OCI-LY7 (cell line): Measurements from ENCODE around the gene PCDH10. TPM values are rescaled to one million over a fixed set of nuclear protein-coding genes. Genes with fewer than 3 reads are reported as not detected.

ENCODE experiments used
- BruUV-seq: library from RNA; stranded (reverse); fragments of 400-500 nt; replicated peaks from 2 replicates; lab custom pipeline; 2021; lab: Mats Ljungman, UMichigan
- CTCF ChIA-PET: fragments of 300-600 bp; sonication (Branson Sonifier 250); formaldehyde crosslinking; loops from one replicate; lab custom pipeline; 2022; ENCODE audit warnings: antibody characterized with exemption; ENCODE audit not compliant: unreplicated experiment; lab: Charles Lee
- POLR2A ChIA-PET: fragments of 300-600 bp; sonication (Branson Sonifier 250); formaldehyde crosslinking; loops from one replicate; lab custom pipeline; 2022; ENCODE audit warnings: antibody characterized with exemption; lab: Charles Lee
- DNase-seq: peaks from one replicate; pipeline ENCODE4 v3.0.0-alpha.2; 2015; ENCODE audit warnings: low spot score
- H2AFZ ChIP-seq: fragments of 200-600 bp; sonication (generic), shearing (Covaris generic); 2 replicates; pipeline ENCODE4 v1.6.1; 2014; ENCODE audit warnings: mild to moderate bottlenecking, antibody characterized with exemption, low read length, moderate library complexity
- H3K27ac ChIP-seq: fragments of 200-600 bp; sonication (generic); 2 replicates; pipeline ENCODE4 v1.5.1; 2014; ENCODE audit warnings: mixed run types, low read depth, mild to moderate bottlenecking, moderate library complexity, low read length, inconsistent platforms; ENCODE audit not compliant: poor library complexity, severe bottlenecking
- H3K36me3 ChIP-seq: fragments of 200-600 bp; sonication (generic); 2 replicates; pipeline ENCODE4 v1.6.1; 2014; ENCODE audit warnings: mild to moderate bottlenecking, antibody characterized with exemption, low read length, moderate library complexity, mixed read lengths; ENCODE audit not compliant: insufficient read depth
- H3K4me1 ChIP-seq: fragments of 200-600 bp; sonication (generic); 2 replicates; pipeline ENCODE4 v1.5.1; 2014; ENCODE audit warnings: mild to moderate bottlenecking, low read length; ENCODE audit not compliant: insufficient read depth, poor library complexity, severe bottlenecking
- H3K4me2 ChIP-seq: fragments of 200-600 bp; sonication (generic); 2 replicates; pipeline ENCODE4 v1.6.1; 2014; ENCODE audit warnings: mild to moderate bottlenecking, low read length
- H3K4me3 ChIP-seq: fragments of 200-600 bp; sonication (generic); 2 replicates; pipeline ENCODE4 v1.5.1; 2014; ENCODE audit warnings: mild to moderate bottlenecking, low read depth, low read length; ENCODE audit not compliant: poor library complexity, severe bottlenecking
- H3K79me2 ChIP-seq: fragments of 200-600 bp; sonication (generic); 2 replicates; pipeline ENCODE4 v1.6.1; 2016; ENCODE audit warnings: low read depth, mild to moderate bottlenecking, low read length, moderate library complexity, mixed read lengths; ENCODE audit not compliant: insufficient read depth
- H3K9me2 ChIP-seq: fragments of 200-600 bp; sonication (generic); 2 replicates; pipeline ENCODE4 v1.6.1; 2016; ENCODE audit warnings: mild to moderate bottlenecking, low read length, mixed read lengths; ENCODE audit not compliant: insufficient read depth
- H3K9me3 ChIP-seq: fragments of 200-600 bp; sonication (generic); 2 replicates; pipeline ENCODE4 v1.6.1; 2014; ENCODE audit warnings: mild to moderate bottlenecking, mixed run types, low read length, mixed read lengths
- H4K20me1 ChIP-seq: fragments of 200-600 bp; sonication (generic); 2 replicates; pipeline ENCODE4 v1.6.1; 2014; ENCODE audit warnings: mild to moderate bottlenecking, antibody characterized with exemption, low read length, moderate library complexity, mixed read lengths; ENCODE audit not compliant: insufficient read depth
- EZH2phosphoT487 ChIP-seq: fragments of 200-600 bp; sonication (generic); IDR thresholded peaks from 2 replicates; pipeline ENCODE4 v1.6.1; 2018; ENCODE audit warnings: low read depth, borderline replicate concordance, mild to moderate bottlenecking, mixed run types, antibody characterized with exemption, low read length, moderate library complexity, mixed read lengths
- intact Hi-C: fragments of 100-400 bp; cut with micrococcal nuclease; formaldehyde crosslinking; loops from one replicate; pipeline ENCODE4 v1.10.0; 2022; ENCODE audit not compliant: unreplicated experiment
- total RNA-seq, 2 experiments: library from RNA; depleted of rRNA in 1 of 2; stranded (reverse); fragments of >200 nt in 1 of 2; shearing (Covaris generic) in 1 of 2; gene quantifications; 2 replicates each; pipeline ENCODE4 v1.2.3, GENCODE V29; 2014 to 2022
- TF ChIP-seq, protein P1 (sequence below): fragments of 200-600 bp; sonication (generic); conservative IDR thresholded peaks from 2 replicates; pipeline ENCODE4 v1.5.1; 2014; ENCODE audit warnings: mild to moderate bottlenecking, antibody characterized with exemption, low read length, moderate library complexity, mixed read lengths

PCDH10 gene
- total RNA-seq, 2 experiments from 2014 or later = not detected

DNA sequence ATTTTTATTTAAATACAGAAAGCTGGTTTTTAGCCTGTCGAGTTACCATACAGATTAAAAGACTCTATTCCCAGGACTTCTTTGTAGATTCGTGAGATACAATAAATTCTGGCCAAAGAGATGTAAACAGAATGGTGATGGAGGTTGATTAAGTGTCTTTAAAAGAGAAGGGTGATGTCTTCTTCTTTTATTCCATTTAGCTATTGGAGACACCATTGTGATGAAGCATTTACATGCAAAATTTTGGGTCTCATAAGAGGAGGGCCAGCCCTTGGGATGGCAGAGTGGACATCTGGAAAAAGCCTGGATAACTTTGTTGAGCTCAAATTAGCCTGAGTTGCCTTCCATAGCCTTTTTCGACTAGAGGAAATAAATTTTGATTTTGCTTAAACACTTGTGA lies 21.6 kb upstream of the PCDH10 start:
- Histone ChIP-seq H2AFZ (no peak overlapping the region), H3K27ac (no peak overlapping the region), H3K36me3 (no peaks in the 10 kb centered on the region), H3K4me3 (no peak overlapping the region), H3K9me3 (no peaks in the 10 kb centered on the region), H3K4me1 (no peaks in the 10 kb centered on the region), H3K9me2 (no peaks in the 10 kb centered on the region), H3K79me2 (no peaks in the 10 kb centered on the region), H4K20me1 (no peaks in the 10 kb centered on the region), H3K4me2 (no peak overlapping the region)
- intact Hi-C loops = no loop called here
- no peak for DNase-seq
- BruUV-seq = no TSS peak
- no peak for TF ChIP-seq EZH2phosphoT487
- TF ChIP-seq, protein P1, sequence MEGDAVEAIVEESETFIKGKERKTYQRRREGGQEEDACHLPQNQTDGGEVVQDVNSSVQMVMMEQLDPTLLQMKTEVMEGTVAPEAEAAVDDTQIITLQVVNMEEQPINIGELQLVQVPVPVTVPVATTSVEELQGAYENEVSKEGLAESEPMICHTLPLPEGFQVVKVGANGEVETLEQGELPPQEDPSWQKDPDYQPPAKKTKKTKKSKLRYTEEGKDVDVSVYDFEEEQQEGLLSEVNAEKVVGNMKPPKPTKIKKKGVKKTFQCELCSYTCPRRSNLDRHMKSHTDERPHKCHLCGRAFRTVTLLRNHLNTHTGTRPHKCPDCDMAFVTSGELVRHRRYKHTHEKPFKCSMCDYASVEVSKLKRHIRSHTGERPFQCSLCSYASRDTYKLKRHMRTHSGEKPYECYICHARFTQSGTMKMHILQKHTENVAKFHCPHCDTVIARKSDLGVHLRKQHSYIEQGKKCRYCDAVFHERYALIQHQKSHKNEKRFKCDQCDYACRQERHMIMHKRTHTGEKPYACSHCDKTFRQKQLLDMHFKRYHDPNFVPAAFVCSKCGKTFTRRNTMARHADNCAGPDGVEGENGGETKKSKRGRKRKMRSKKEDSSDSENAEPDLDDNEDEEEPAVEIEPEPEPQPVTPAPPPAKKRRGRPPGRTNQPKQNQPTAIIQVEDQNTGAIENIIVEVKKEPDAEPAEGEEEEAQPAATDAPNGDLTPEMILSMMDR = no peak
- CTCF ChIA-PET = no interaction called here
- POLR2A ChIA-PET = interaction anchor here (0.6 to 1.8 kb wide), 4 partner anchors 13 to 154 kb away, joined by 3 to 4 read pairs (median 3); no protein-coding TSS in a partner anchor

DNA sequence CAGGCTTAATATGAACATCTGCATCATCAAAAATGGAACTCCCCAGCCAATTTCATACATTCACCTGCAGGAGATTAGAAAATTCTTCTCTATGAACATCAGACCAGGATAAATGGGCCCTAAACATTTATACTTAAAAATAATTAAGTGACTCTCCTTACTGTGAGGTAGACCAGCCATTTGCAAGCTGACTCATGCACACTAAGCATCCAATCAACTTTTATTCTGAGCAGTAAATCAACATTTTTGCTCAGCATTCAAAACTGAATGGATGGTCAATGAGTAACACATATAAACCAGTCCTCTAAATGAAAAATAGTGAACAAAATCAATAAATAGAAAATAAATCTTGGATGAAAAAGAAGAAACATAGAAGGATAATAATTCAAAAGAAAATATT lies 19.9 kb upstream of the PCDH10 start:
- H4K20me1 ChIP-seq = no peaks in the 10 kb centered on the region
- no peaks in the 10 kb centered on the region for H3K9me3 ChIP-seq
- H3K27ac ChIP-seq = no peak overlapping the region
- H3K4me1 ChIP-seq = no peaks in the 10 kb centered on the region
- intact Hi-C loops = no loop called here
- ChIA-PET POLR2A (interaction anchor here (1.8 kb wide), 1 partner anchor 14 kb away, joined by 3 read pairs; no protein-coding TSS in a partner anchor), CTCF (no interaction called here)
- H3K4me3 ChIP-seq = no peak overlapping the region
- DNase-seq = no peak
- H3K79me2 ChIP-seq = no peaks in the 10 kb centered on the region
- no peak for TF ChIP-seq EZH2phosphoT487
- TF ChIP-seq, protein P1 = no peak
- H3K4me2 ChIP-seq = no peak overlapping the region
- H2AFZ ChIP-seq = no peak overlapping the region
- no peaks in the 10 kb centered on the region for H3K36me3 ChIP-seq
- BruUV-seq = no TSS peak
- H3K9me2 ChIP-seq = no peaks in the 10 kb centered on the region

DNA sequence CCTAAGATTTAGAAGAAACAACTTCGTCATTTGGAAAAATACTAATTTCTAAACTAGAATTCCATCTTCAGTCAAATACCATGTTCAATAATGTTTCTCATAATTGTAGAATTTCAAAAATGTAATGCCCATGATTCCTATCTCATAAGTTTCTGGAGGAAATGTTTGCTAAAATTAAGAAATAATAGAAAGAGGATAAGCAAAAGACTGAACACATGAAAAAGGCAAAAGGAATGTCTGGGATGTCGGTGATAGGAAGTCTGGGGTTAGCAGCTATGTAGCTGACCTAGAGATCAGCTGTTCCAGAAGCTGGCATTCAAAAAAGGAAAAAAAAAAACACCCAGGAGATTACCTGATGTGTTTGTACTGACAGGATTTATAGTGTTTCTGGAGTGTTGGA lies 18.9 kb upstream of the PCDH10 start:
- CTCF ChIA-PET = no interaction called here
- POLR2A ChIA-PET = interaction anchor here (0.8 to 1.1 kb wide), 2 partner anchors 10 to 12 kb away, joined by 3 to 4 read pairs; no protein-coding TSS in a partner anchor

More for the DNA sequence above, 18.9 kb upstream of the PCDH10 start:
- no peak overlapping the region for H3K4me2 ChIP-seq
- no peaks in the 10 kb centered on the region for H3K79me2 ChIP-seq
- DNase-seq = no peak
- no peaks in the 10 kb centered on the region for H4K20me1 ChIP-seq
- TF ChIP-seq EZH2phosphoT487 = no peak
- TF ChIP-seq, protein P1 = no peak
- no peak overlapping the region for H2AFZ ChIP-seq
- no peak overlapping the region for H3K4me3 ChIP-seq
- intact Hi-C loops = no loop called here
- no peaks in the 10 kb centered on the region for H3K36me3 ChIP-seq
- H3K27ac ChIP-seq = no peak overlapping the region
- H3K9me2 ChIP-seq = no peaks in the 10 kb centered on the region
- H3K9me3 ChIP-seq = no peaks in the 10 kb centered on the region
- no peaks in the 10 kb centered on the region for H3K4me1 ChIP-seq
- BruUV-seq = no TSS peak
